Keratinocyte (primary cell): ENCODE results near the gene HUS1. TPM values are rescaled to one million over a fixed set of nuclear protein-coding genes. Genes with fewer than 3 reads are reported as not detected.

Experiments
- DNase-seq: peaks from one replicate; pipeline ENCODE4 v3.0.0-alpha.2; 2011; ENCODE audit warnings: low read depth, missing footprints, low spot score
- FAIRE-seq: peaks from 2 replicates; lab custom pipeline; 2011; peaks lifted over from hg19 to GRCh38; lab: Jason Lieb, UNC
- H2AFZ ChIP-seq: 2 replicates; pipeline ENCODE4 v1.6.0; 2012; ENCODE audit warnings: low read length, control low read depth, inconsistent platforms; ENCODE audit not compliant: control insufficient read depth
- H3K27ac ChIP-seq: 2 replicates; pipeline ENCODE4 v1.5.1; 2011; ENCODE audit warnings: low read length; ENCODE audit not compliant: control insufficient read depth, insufficient read depth
- H3K27me3 ChIP-seq: 3 replicates; pipeline ENCODE4 v1.6.0; 2011; ENCODE audit warnings: low read length; ENCODE audit not compliant: control insufficient read depth, insufficient read depth; ENCODE audit errors: extremely low read depth
- H3K36me3 ChIP-seq, 2 experiments: 2 replicates in 1 of 2; 3 replicates in 1 of 2; pipeline ENCODE4 v1.5.1; 2011; ENCODE audit warnings: low read length in 2 of 2, mild to moderate bottlenecking in 1 of 2; ENCODE audit not compliant: control insufficient read depth in 2 of 2, insufficient read depth in 2 of 2; ENCODE audit errors: extremely low read depth in 1 of 2
- H3K4me1 ChIP-seq: 3 replicates; pipeline ENCODE4 v1.5.1; 2011; ENCODE audit warnings: low read length; ENCODE audit not compliant: control insufficient read depth, insufficient read depth; ENCODE audit errors: extremely low read depth
- H3K4me2 ChIP-seq: 3 replicates; pipeline ENCODE4 v1.6.0; 2011; ENCODE audit warnings: low read depth, low read length; ENCODE audit not compliant: control insufficient read depth, insufficient read depth; ENCODE audit errors: extremely low read depth
- H3K4me3 ChIP-seq, 3 experiments: fragments of 200-600 bp in 1 of 3; sonication (generic) in 1 of 3; 2 replicates in 2 of 3; 3 replicates in 1 of 3; pipeline ENCODE4 v1.5.1; 2011 to 2016; ENCODE audit warnings: low read length in 3 of 3, mild to moderate bottlenecking in 3 of 3, control low read depth in 2 of 3, inconsistent platforms in 1 of 3, low read depth in 1 of 3, mixed read lengths in 1 of 3, mixed run types in 1 of 3, moderate library complexity in 1 of 3; ENCODE audit not compliant: control insufficient read depth in 2 of 3, insufficient read depth in 2 of 3; ENCODE audit errors: extremely low read depth in 1 of 3
- H3K79me2 ChIP-seq: 2 replicates; pipeline ENCODE4 v1.6.0; 2012; ENCODE audit warnings: low read length; ENCODE audit not compliant: control insufficient read depth, insufficient read depth
- H3K9ac ChIP-seq: 3 replicates; pipeline ENCODE4 v1.6.0; 2011; ENCODE audit warnings: low read length; ENCODE audit not compliant: control insufficient read depth, insufficient read depth; ENCODE audit errors: extremely low read depth
- H3K9me1 ChIP-seq: 3 replicates; pipeline ENCODE4 v1.6.0; 2011; ENCODE audit warnings: low read length; ENCODE audit not compliant: control insufficient read depth, insufficient read depth; ENCODE audit errors: extremely low read depth
- H3K9me3 ChIP-seq: 2 replicates; pipeline ENCODE4 v1.5.1; 2012; ENCODE audit warnings: low read depth, low read length; ENCODE audit not compliant: control insufficient read depth
- H4K20me1 ChIP-seq: 3 replicates; pipeline ENCODE4 v1.6.0; 2011; ENCODE audit warnings: low read length; ENCODE audit not compliant: control insufficient read depth, insufficient read depth; ENCODE audit errors: extremely low read depth
- CTCF ChIP-seq, 3 experiments: IDR thresholded peaks in 1 of 3; conservative IDR thresholded peaks in 1 of 3; optimal IDR thresholded peaks in 1 of 3; 2 replicates in 2 of 3; 3 replicates in 1 of 3; pipeline versions ENCODE3 to v1.5.1; 2011; ENCODE audit warnings: low read length in 3 of 3, mild to moderate bottlenecking in 3 of 3, moderate library complexity in 2 of 3, control low read depth in 1 of 3, inconsistent platforms in 1 of 3; ENCODE audit not compliant: insufficient read depth in 2 of 3; ENCODE audit errors: extremely low read depth in 1 of 3
- EZH2 ChIP-seq: IDR thresholded peaks from one replicate; pipeline ENCODE4 v1.6.1; 2012; ENCODE audit warnings: inconsistent platforms, mild to moderate bottlenecking, low read length, moderate library complexity
- dilution Hi-C: fragments of 300-500 bp; cut with MboI; formaldehyde crosslinking; loops from one replicate; pipeline ENCODE4 v1.7.0; 2020; ENCODE audit warnings: low sequenced_read_pairs; ENCODE audit not compliant: extremely low pct_ligation_motif_present
- polyA plus RNA-seq, 5 experiments: library from polyadenylated mRNA; depleted of rRNA in 3 of 5; stranded (reverse) in 3 of 5; stranded (forward) in 1 of 5; unstranded in 1 of 5; fragments of >200 nt; gene quantifications; 1 replicate in 1 of 5; 2 replicates in 3 of 5; 3 replicates in 1 of 5; pipeline versions ENCODE4 v1.2.1 to v1.2.3, GENCODE V29; 2011 to 2012; ENCODE audit warnings: missing spikeins in 2 of 5, low read depth in 1 of 5, low replicate concordance in 1 of 5

The HUS1 gene
- polyA plus RNA-seq, 1 donor (not counting 4 experiments of a cell fraction or from before 2014, with no cell fraction given), result 36.3 TPM

- Histone ChIP-seq H3K4me2 (no peak overlapping the region), H3K9me3 (no peaks in the 10 kb centered on the region), H4K20me1 (no peaks in the 10 kb centered on the region), H3K9ac (no peak overlapping the region), H3K4me3 (no peak overlapping the region), H3K27me3 (no peaks in the 10 kb centered on the region), H3K4me1 (no peaks in the 10 kb centered on the region), H3K27ac (no peak overlapping the region), H3K9me1 (no peaks in the 10 kb centered on the region), H2AFZ (no peak overlapping the region), H3K36me3 (peaks cover 5 to 9% of the 10 kb centered on the region in 2 experiments), H3K79me2 (no peaks in the 10 kb centered on the region)
- DNase-seq (no peak), FAIRE-seq (no peak)
- no peak for TF ChIP-seq CTCF (optimal IDR thresholded peaks at IDR 0.05 in 1 of 3, IDR thresholded peaks at IDR 0.05 in 1 of 3, conservative IDR thresholded peaks at IDR 0.05 in 1 of 3; ENCODE audit: extremely low read depth in 1 of 3, insufficient read depth in 2 of 3, low read length in 3 of 3)
- no peak for TF ChIP-seq EZH2
- dilution Hi-C loops, result no loop called here
Observed at GRCh38 chr7:47957156-47957555, 22.3 kb downstream of the HUS1 start.

GRCh38 chr7:47956220-47956619, 23.2 kb downstream of the HUS1 start:
- no peak overlapping the region for H3K9ac ChIP-seq
- H3K4me2 ChIP-seq, result no peak overlapping the region
- H3K9me3 ChIP-seq, result no peaks in the 10 kb centered on the region
- peaks cover 5 to 9% of the 10 kb centered on the region in 2 experiments for H3K36me3 ChIP-seq
- DNase-seq (no peak), FAIRE-seq (no peak)
- no peak overlapping the region for H3K27ac ChIP-seq
- no peaks in the 10 kb centered on the region for H3K27me3 ChIP-seq
- TF ChIP-seq EZH2 (no peak), CTCF (optimal IDR thresholded peaks at IDR 0.05 in 1 of 3, IDR thresholded peaks at IDR 0.05 in 1 of 3, conservative IDR thresholded peaks at IDR 0.05 in 1 of 3; ENCODE audit: extremely low read depth in 1 of 3, insufficient read depth in 2 of 3, low read length in 3 of 3) (no peak)
- no peak overlapping the region for H3K4me3 ChIP-seq
- no peaks in the 10 kb centered on the region for H4K20me1 ChIP-seq
- no peaks in the 10 kb centered on the region for H3K4me1 ChIP-seq
- H3K9me1 ChIP-seq, result no peaks in the 10 kb centered on the region
- no peak overlapping the region for H2AFZ ChIP-seq
- H3K79me2 ChIP-seq, result no peaks in the 10 kb centered on the region
- dilution Hi-C loops, result no loop called here
